IMR-90 (cell line): Measurements from ENCODE around the gene DCHS2. TPM values are rescaled to one million over a fixed set of nuclear protein-coding genes. Genes with fewer than 3 reads are reported as not detected.

Source experiments
- ATAC-seq: fragments of 200-7000 bp; cut with Tn5 transposase; 2 replicates; pipeline ENCODE4 v1.9.1; 2020; ENCODE audit warnings: low read depth, mild to moderate bottlenecking, moderate library complexity
- BruUV-seq: library from RNA; stranded (reverse); fragments of 400-500 nt; replicated peaks from 2 replicates; lab custom pipeline; 2021; lab: Mats Ljungman, UMichigan
- CTCF ChIA-PET: fragments of 300-600 bp; formaldehyde crosslinking; extraction: SDS; loops from one replicate; lab custom pipeline; 2021; ENCODE audit warnings: antibody characterized with exemption; lab: Yijun Ruan, JAX
- POLR2A ChIA-PET: fragments of 300-600 bp; sonication (Branson Sonifier 250); formaldehyde crosslinking; loops from one replicate; lab custom pipeline; 2022; ENCODE audit warnings: antibody characterized with exemption; ENCODE audit not compliant: unreplicated experiment; lab: Charles Lee
- DNase-seq: peaks from one replicate; pipeline ENCODE4 v3.0.0; 2013
- H2AFZ ChIP-seq: replicated peaks from 2 replicates; pipeline ENCODE3; 2013; ENCODE audit warnings: low read length, mild to moderate bottlenecking; ENCODE audit not compliant: poor library complexity
- H2AK5ac ChIP-seq: 2 replicates; pipeline ENCODE4 v1.6.1; 2013; ENCODE audit warnings: low read depth, low read length, inconsistent platforms
- H2AK9ac ChIP-seq: replicated peaks from 2 replicates; pipeline ENCODE3; 2013; ENCODE audit warnings: mild to moderate bottlenecking, low read depth, low read length, moderate library complexity; ENCODE audit not compliant: poor library complexity
- H2BK120ac ChIP-seq: 2 replicates; pipeline ENCODE4 v1.6.1; 2013; ENCODE audit warnings: low read depth, low read length, inconsistent platforms
- H2BK15ac ChIP-seq: 3 replicates; pipeline ENCODE4 v1.6.1; 2013; ENCODE audit warnings: low read depth, low read length, inconsistent platforms
- H2BK20ac ChIP-seq: 2 replicates; pipeline ENCODE4 v1.6.1; 2013; ENCODE audit warnings: low read depth, mild to moderate bottlenecking, inconsistent platforms, low read length, moderate library complexity
- H2BK5ac ChIP-seq: 2 replicates; pipeline ENCODE4 v1.6.1; 2013; ENCODE audit warnings: mild to moderate bottlenecking, low read depth, low read length, inconsistent platforms; ENCODE audit not compliant: poor library complexity, severe bottlenecking
- H3K14ac ChIP-seq: replicated peaks from 2 replicates; pipeline ENCODE4 v1.6.1; 2013; ENCODE audit warnings: low read depth, low read length, inconsistent platforms
- H3K18ac ChIP-seq: 2 replicates; pipeline ENCODE4 v1.6.1; 2013; ENCODE audit warnings: low read depth, low read length, control low read depth
- H3K23ac ChIP-seq: 2 replicates; pipeline ENCODE4 v1.6.1; 2013; ENCODE audit warnings: low read depth, low read length, inconsistent platforms
- H3K27ac ChIP-seq: 2 replicates; pipeline ENCODE4 v1.5.1; 2013; ENCODE audit warnings: mild to moderate bottlenecking, control low read depth, low read length; ENCODE audit not compliant: insufficient read depth
- H3K27me3 ChIP-seq: 2 replicates; pipeline ENCODE4 v1.6.1; 2013; ENCODE audit warnings: low read length; ENCODE audit not compliant: control insufficient read depth, insufficient read depth
- H3K36me3 ChIP-seq: 2 replicates; pipeline ENCODE4 v1.6.1; 2013; ENCODE audit warnings: low read length, mixed read lengths; ENCODE audit not compliant: control insufficient read depth, insufficient read depth
- H3K4ac ChIP-seq: 2 replicates; pipeline ENCODE4 v1.6.1; 2013; ENCODE audit warnings: low read depth, low read length, inconsistent platforms
- H3K4me1 ChIP-seq: 2 replicates; pipeline ENCODE4 v1.6.1; 2013; ENCODE audit warnings: low read length, mixed read lengths; ENCODE audit not compliant: control insufficient read depth, insufficient read depth
- H3K4me2 ChIP-seq: 2 replicates; pipeline ENCODE4 v1.6.1; 2013; ENCODE audit warnings: low read depth, mild to moderate bottlenecking, control low read depth, low read length, moderate library complexity
- H3K4me3 ChIP-seq: 2 replicates; pipeline ENCODE4 v1.5.1; 2013; ENCODE audit warnings: low read depth, mild to moderate bottlenecking, control low read depth, low read length, moderate library complexity; ENCODE audit not compliant: insufficient read depth
- H3K56ac ChIP-seq: 2 replicates; pipeline ENCODE4 v1.6.1; 2013; ENCODE audit warnings: low read length, inconsistent platforms; ENCODE audit not compliant: insufficient read depth; ENCODE audit errors: extremely low read depth
- H3K79me1 ChIP-seq, 2 experiments: 2 replicates each; pipeline ENCODE4 v1.6.1; 2013; ENCODE audit warnings: low read length in 2 of 2, inconsistent platforms in 1 of 2, low read depth in 1 of 2
- H3K9ac ChIP-seq: 2 replicates; pipeline ENCODE4 v1.6.1; 2013; ENCODE audit warnings: low read depth, low read length, control low read depth
- H3K9me1 ChIP-seq: 2 replicates; pipeline ENCODE4 v1.6.1; 2013; ENCODE audit warnings: low read length, inconsistent platforms; ENCODE audit not compliant: insufficient read depth
- H3K9me3 ChIP-seq: 2 replicates; pipeline ENCODE4 v1.6.1; 2013; ENCODE audit warnings: low read length; ENCODE audit not compliant: control insufficient read depth, insufficient read depth
- H4K20me1 ChIP-seq: 2 replicates; pipeline ENCODE4 v1.6.1; 2013; ENCODE audit warnings: low read length, inconsistent platforms; ENCODE audit not compliant: insufficient read depth
- H4K5ac ChIP-seq: 2 replicates; pipeline ENCODE4 v1.6.1; 2013; ENCODE audit warnings: mild to moderate bottlenecking, low read depth, low read length, control low read depth
- H4K8ac ChIP-seq, 2 experiments: 2 replicates each; pipeline ENCODE4 v1.6.1; 2013; ENCODE audit warnings: low read depth in 2 of 2, low read length in 2 of 2, control low read depth in 1 of 2, inconsistent platforms in 1 of 2
- H4K91ac ChIP-seq: 2 replicates; pipeline ENCODE4 v1.6.1; 2013; ENCODE audit warnings: low read depth, low read length, inconsistent platforms; ENCODE audit not compliant: insufficient read depth
- CEBPB ChIP-seq: IDR thresholded peaks from 2 replicates; pipeline ENCODE4 v1.6.1; 2012; ENCODE audit warnings: low read depth, low read length, improper control_type of control experiment
- CHD1 ChIP-seq: IDR thresholded peaks from 2 replicates; pipeline ENCODE4 v1.6.1; 2012; ENCODE audit warnings: low read depth, low read length, improper control_type of control experiment
- MAZ ChIP-seq: IDR thresholded peaks from 2 replicates; pipeline ENCODE4 v1.6.1; 2012; ENCODE audit warnings: low read depth, mild to moderate bottlenecking, low read length, improper control_type of control experiment, moderate library complexity, borderline replicate concordance
- MXI1 ChIP-seq: IDR thresholded peaks from 2 replicates; pipeline ENCODE4 v1.6.1; 2012; ENCODE audit warnings: low read depth, mild to moderate bottlenecking, low read length, moderate library complexity, borderline replicate concordance
- NFE2L2 ChIP-seq: fragments of 150-350 bp; IDR thresholded peaks from 2 replicates; pipeline ENCODE4 v1.6.1; 2016; ENCODE audit warnings: low read depth, mild to moderate bottlenecking, low read length
- POLR2A ChIP-seq: IDR thresholded peaks from 2 replicates; pipeline ENCODE4 v1.6.1; 2012; ENCODE audit warnings: mild to moderate bottlenecking, low read depth, low read length
- RAD21 ChIP-seq: IDR thresholded peaks from 2 replicates; pipeline ENCODE4 v1.6.1; 2012; ENCODE audit warnings: low read length, improper control_type of control experiment
- RCOR1 ChIP-seq: IDR thresholded peaks from 2 replicates; pipeline ENCODE4 v1.6.1; 2012; ENCODE audit warnings: mild to moderate bottlenecking, low read length, improper control_type of control experiment; ENCODE audit not compliant: insufficient replicate concordance
- RFX5 ChIP-seq: IDR thresholded peaks from 2 replicates; pipeline ENCODE4 v1.8.0; 2012; ENCODE audit warnings: low read depth, mild to moderate bottlenecking, low read length, moderate library complexity
- SMC3 ChIP-seq: fragments of 150-350 bp; IDR thresholded peaks from 2 replicates; pipeline ENCODE4 v1.6.1; 2016; ENCODE audit warnings: low read depth, mild to moderate bottlenecking, antibody characterized with exemption, low read length, moderate library complexity
- WGBS, 2 experiments: methylation state at CpG; one replicate each; pipeline versions ENCODE4 v1.1.5 to v1.1.7; 2013; ENCODE audit warnings: missing lambda C conversion rate in 2 of 2; ENCODE audit not compliant: insufficient read length in 1 of 2; ENCODE audit errors: extremely low coverage in 2 of 2; 5-methylcytosine and 5-hydroxymethylcytosine counted together
- dilution Hi-C: fragments of 300-500 bp; cut with HindIII; formaldehyde crosslinking; loops from one replicate; pipeline ENCODE4 v1.14.3; 2018; ENCODE audit warnings: low sequenced_read_pairs; ENCODE audit not compliant: unreplicated experiment
- in situ Hi-C: fragments of 300-500 bp; cut with MboI; formaldehyde crosslinking; loops from 3 replicates; pipeline ENCODE4 v1.14.3; 2019; ENCODE audit warnings: low sequenced_read_pairs, inconsistent platforms, mixed read lengths
- intact Hi-C: fragments of 100-400 bp; cut with micrococcal nuclease; formaldehyde crosslinking; loops from 2 replicates; pipeline ENCODE4 v1.10.0; 2022
- polyA plus RNA-seq, 3 experiments: library from polyadenylated mRNA; depleted of rRNA; stranded (reverse); fragments of >200 nt; gene quantifications; 2 replicates each; pipeline ENCODE4 v1.2.3, GENCODE V29; 2012; ENCODE audit warnings: low replicate concordance in 1 of 3
- total RNA-seq: library from RNA; depleted of rRNA; stranded (reverse); fragments of >200 nt; gene quantifications from 2 replicates; pipeline ENCODE4 v1.2.3, GENCODE V29; 2012
- TF ChIP-seq, protein P1 (sequence below): fragments of 150-350 bp; IDR thresholded peaks from 2 replicates; pipeline ENCODE4 v1.6.1; 2017; ENCODE audit warnings: mild to moderate bottlenecking, antibody characterized with exemption, low read length, low read depth
- TF ChIP-seq, protein P2 (sequence below): conservative IDR thresholded peaks from 2 replicates; pipeline ENCODE4 v1.5.1; 2012; ENCODE audit warnings: mild to moderate bottlenecking, low read depth, low read length, improper control_type of control experiment

DCHS2 gene
- total and polyA plus RNA-seq, 2 of the 4 experiments (the other 2 are of a cell fraction), result not detected

DNA sequence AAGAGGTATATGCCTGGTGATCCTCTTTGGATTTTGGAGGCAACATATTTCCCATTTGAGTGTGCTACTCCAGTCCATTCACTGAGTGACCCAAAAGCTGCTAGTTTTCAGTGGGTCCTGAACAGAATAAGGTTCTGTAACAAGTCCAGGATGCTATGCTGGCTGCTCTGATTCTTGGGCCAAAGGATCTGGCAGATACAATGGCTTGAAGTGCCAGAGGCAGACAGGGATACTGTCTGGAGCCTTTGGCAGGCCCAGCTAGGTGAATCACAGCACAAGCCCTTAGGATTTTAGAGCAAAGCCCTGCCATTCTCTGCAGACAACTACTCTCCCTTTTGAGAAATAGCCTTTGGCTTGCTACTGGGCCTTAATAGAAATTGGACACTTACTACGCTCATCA is 40.6 kb downstream of the DCHS2 start:
- H3K14ac ChIP-seq, result no peak overlapping the region
- CTCF ChIA-PET, result no interaction called here
- in situ Hi-C loops, result no loop called here

More for the DNA sequence above, 40.6 kb downstream of the DCHS2 start:
- Histone ChIP-seq H2BK5ac (no peak overlapping the region), H3K18ac (no peak overlapping the region), H3K4ac (no peak overlapping the region), H3K23ac (no peak overlapping the region), H3K4me1 (no peaks in the 10 kb centered on the region), H3K4me2 (no peak overlapping the region), H4K20me1 (no peaks in the 10 kb centered on the region), H2AK9ac (no peak overlapping the region), H2AK5ac (no peak overlapping the region), H2BK120ac (no peak overlapping the region), H3K79me1 (no peaks in the 10 kb centered on the region), H3K27ac (no peak overlapping the region), H3K9ac (no peak overlapping the region), H4K5ac (no peak overlapping the region), H4K91ac (no peak overlapping the region), H3K9me1 (no peaks in the 10 kb centered on the region), H3K27me3 (no peaks in the 10 kb centered on the region), H3K9me3 (no peaks in the 10 kb centered on the region), H2BK20ac (no peak overlapping the region), H2BK15ac (no peak overlapping the region), H3K56ac (no peak overlapping the region), H4K8ac (no peak overlapping the region), H3K4me3 (no peak overlapping the region), H2AFZ (no peak overlapping the region), H3K36me3 (no peaks in the 10 kb centered on the region)
- no TSS peak for BruUV-seq
- intact Hi-C loops (no loop called here), dilution Hi-C loops (no loop called here)
- ATAC-seq (no peak), DNase-seq (no peak)
- TF ChIP-seq, protein P1, sequence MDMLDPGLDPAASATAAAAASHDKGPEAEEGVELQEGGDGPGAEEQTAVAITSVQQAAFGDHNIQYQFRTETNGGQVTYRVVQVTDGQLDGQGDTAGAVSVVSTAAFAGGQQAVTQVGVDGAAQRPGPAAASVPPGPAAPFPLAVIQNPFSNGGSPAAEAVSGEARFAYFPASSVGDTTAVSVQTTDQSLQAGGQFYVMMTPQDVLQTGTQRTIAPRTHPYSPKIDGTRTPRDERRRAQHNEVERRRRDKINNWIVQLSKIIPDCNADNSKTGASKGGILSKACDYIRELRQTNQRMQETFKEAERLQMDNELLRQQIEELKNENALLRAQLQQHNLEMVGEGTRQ, result no peak
- TF ChIP-seq NFE2L2, result no peak
- no peak for TF ChIP-seq CEBPB
- TF ChIP-seq RAD21, result no peak
- TF ChIP-seq RFX5, result no peak
- TF ChIP-seq MAZ, result no peak
- TF ChIP-seq, protein P2, sequence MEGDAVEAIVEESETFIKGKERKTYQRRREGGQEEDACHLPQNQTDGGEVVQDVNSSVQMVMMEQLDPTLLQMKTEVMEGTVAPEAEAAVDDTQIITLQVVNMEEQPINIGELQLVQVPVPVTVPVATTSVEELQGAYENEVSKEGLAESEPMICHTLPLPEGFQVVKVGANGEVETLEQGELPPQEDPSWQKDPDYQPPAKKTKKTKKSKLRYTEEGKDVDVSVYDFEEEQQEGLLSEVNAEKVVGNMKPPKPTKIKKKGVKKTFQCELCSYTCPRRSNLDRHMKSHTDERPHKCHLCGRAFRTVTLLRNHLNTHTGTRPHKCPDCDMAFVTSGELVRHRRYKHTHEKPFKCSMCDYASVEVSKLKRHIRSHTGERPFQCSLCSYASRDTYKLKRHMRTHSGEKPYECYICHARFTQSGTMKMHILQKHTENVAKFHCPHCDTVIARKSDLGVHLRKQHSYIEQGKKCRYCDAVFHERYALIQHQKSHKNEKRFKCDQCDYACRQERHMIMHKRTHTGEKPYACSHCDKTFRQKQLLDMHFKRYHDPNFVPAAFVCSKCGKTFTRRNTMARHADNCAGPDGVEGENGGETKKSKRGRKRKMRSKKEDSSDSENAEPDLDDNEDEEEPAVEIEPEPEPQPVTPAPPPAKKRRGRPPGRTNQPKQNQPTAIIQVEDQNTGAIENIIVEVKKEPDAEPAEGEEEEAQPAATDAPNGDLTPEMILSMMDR, result no peak
- no peak for TF ChIP-seq SMC3
- no peak for TF ChIP-seq POLR2A
- no peak for TF ChIP-seq CHD1
- no peak for TF ChIP-seq MXI1
- TF ChIP-seq RCOR1, result no peak
- no CpG with 5 or more reads among the region's 1 CpG for WGBS, 2 experiments
- POLR2A ChIA-PET, result no interaction called here
